ENCODE results near the gene SGCA.

The SGCA gene

GRCh38 chr17:50196826-50197225 lies 31.0 kb downstream of the SGCA start:
- no peak for DNase-seq

GRCh38 chr17:50198026-50198669 lies 32.3 kb downstream of the SGCA start:
- DNase-seq, result peak; percentile 43

- no peak for DNase-seq
Measured at GRCh38 chr17:50199211-50199802, 33.5 kb downstream of the SGCA start.

- DNase-seq, result peak; percentile 37
Measured at GRCh38 chr17:50199803-50200456, 34.1 kb downstream of the SGCA start.

GRCh38 chr17:50200457-50201275 lies 34.9 kb downstream of the SGCA start:
- peak; percentile 83 for DNase-seq

- no peak for DNase-seq
Measured at GRCh38 chr17:50201276-50201854, 35.6 kb downstream of the SGCA start, which contains the start of gene COL1A1. COL1A1 (minus strand) TSS chr17:50201631; CDS start chr17:50201513, 118 bp downstream.

GRCh38 chr17:50203086-50203485 lies 37.3 kb downstream of the SGCA start:
- no peak for DNase-seq

GRCh38 chr17:50203604-50204345 lies 38.0 kb downstream of the SGCA start:
- DNase-seq, result no peak

- DNase-seq, result no peak
Measured at GRCh38 chr17:50204431-50204830, 38.6 kb downstream of the SGCA start.

- DNase-seq, result no peak
Measured at GRCh38 chr17:50205111-50205962, 39.5 kb downstream of the SGCA start.

GRCh38 chr17:50205963-50206505 lies 40.2 kb downstream of the SGCA start:
- peak; percentile 23 for DNase-seq

GRCh38 chr17:50206604-50207293 lies 40.9 kb downstream of the SGCA start:
- peak; percentile 29 for DNase-seq

GRCh38 chr17:50207315-50207714 lies 41.5 kb downstream of the SGCA start:
- peak; percentile 4 for DNase-seq

- DNase-seq, result peak; percentile 20
Measured at GRCh38 chr17:50207792-50208567, 42.2 kb downstream of the SGCA start.

- DNase-seq, result peak; percentile 14
Measured at GRCh38 chr17:50208611-50209061, 42.8 kb downstream of the SGCA start.

GRCh38 chr17:50209133-50209471 lies 43.3 kb downstream of the SGCA start:
- DNase-seq, result no peak

- no peak for DNase-seq
Measured at GRCh38 chr17:50209472-50210239, 43.9 kb downstream of the SGCA start.
